NCI-H1092 (cell line): ENCODE measurements around the gene CISD3.

Source experiments
- DNase-seq: peaks from one replicate; lab custom pipeline; 2025; lab: John Stamatoyannopoulos, UW

Gene CISD3

GRCh38 chr17:38779965-38780752 lies 50.0 kb downstream of the CISD3 start:
- DNase-seq: no peak

GRCh38 chr17:38783227-38783626 lies 53.1 kb downstream of the CISD3 start:
- no peak for DNase-seq
